A549 (cell line): ENCODE results near the gene SLC5A4. TPM values are rescaled to one million over a fixed set of nuclear protein-coding genes. Genes with fewer than 3 reads are reported as not detected.

Source experiments
- ATAC-seq, 2 experiments: fragments of 200-7000 bp in 1 of 2; fragments of >200 bp in 1 of 2; cut with Nextera tagmentation in 1 of 2; cut with Tn5 transposase in 1 of 2; 3 replicates each; pipeline versions ENCODE4 v1.8.0 to v1.9.1; 2018 to 2020; ENCODE audit warnings: mild to moderate bottlenecking in 1 of 2, moderate library complexity in 1 of 2
- CTCF ChIA-PET: fragments of 300-600 bp; sonication (Branson Sonifier 250); formaldehyde crosslinking; extraction: SDS; loops from one replicate; lab custom pipeline; 2021; ENCODE audit warnings: antibody characterized with exemption, inconsistent platforms; lab: Yijun Ruan, JAX
- POLR2A ChIA-PET: fragments of 350-600 bp; formaldehyde crosslinking; extraction: SDS; loops from one replicate; lab custom pipeline; 2021; ENCODE audit warnings: antibody characterized with exemption, inconsistent platforms; lab: Yijun Ruan, JAX
- DNase-seq, 2 experiments: peaks; one replicate each; pipeline versions ENCODE4 v3.0.0 to v3.0.0-alpha.2; 2011 to 2016; ENCODE audit warnings: low read depth in 1 of 2, low spot score in 1 of 2
- FAIRE-seq: peaks from 2 replicates; lab custom pipeline; 2011; peaks lifted over from hg19 to GRCh38; lab: Jason Lieb, UNC
- H3K27ac ChIP-seq, 2 experiments: fragments of >200 bp; sonication (Bioruptor Twin); formaldehyde crosslinking; 3 replicates each; pipeline ENCODE4 v1.5.1; 2016 to 2017
- H3K4me1 ChIP-seq: fragments of >200 bp; sonication (Bioruptor Twin); formaldehyde crosslinking; 3 replicates; pipeline ENCODE4 v1.6.1; 2016
- H3K4me2 ChIP-seq: fragments of >200 bp; sonication (Bioruptor Twin); formaldehyde crosslinking; 3 replicates; pipeline ENCODE4 v1.6.1; 2016
- H3K4me3 ChIP-seq: fragments of >200 bp; sonication (Bioruptor Twin); formaldehyde crosslinking; 3 replicates; pipeline ENCODE4 v1.5.1; 2016
- H3K9me3 ChIP-seq: fragments of >200 bp; sonication (Bioruptor Twin); formaldehyde crosslinking; 3 replicates; pipeline ENCODE4 v1.6.1; 2016
- CBX8 ChIP-seq: fragments of 200-600 bp; sonication (generic); IDR thresholded peaks from 2 replicates; pipeline ENCODE4 v1.6.1; 2016
- CTCF ChIP-seq: fragments of >200 bp; sonication (Bioruptor Twin); formaldehyde crosslinking; IDR thresholded peaks from 3 replicates; pipeline ENCODE4 v1.5.1; 2016
- E2F6 ChIP-seq: IDR thresholded peaks from 2 replicates; pipeline ENCODE4 v1.6.1; 2012; ENCODE audit warnings: low read depth, borderline replicate concordance
- EHF ChIP-seq: fragments of 250-450 bp; sonication (Bioruptor Pico); IDR thresholded peaks from 2 replicates; pipeline ENCODE4 v1.5.0; 2020; ENCODE audit warnings: mild to moderate bottlenecking
- ELK1 ChIP-seq: fragments of 150-350 bp; IDR thresholded peaks from 2 replicates; pipeline ENCODE4 v1.6.1; 2014; ENCODE audit warnings: low read depth, mild to moderate bottlenecking, low read length
- FOXS1 ChIP-seq: fragments of 250-450 bp; sonication (Bioruptor Pico); IDR thresholded peaks from 2 replicates; pipeline ENCODE4 v1.5.0; 2020; ENCODE audit warnings: mild to moderate bottlenecking, moderate library complexity
- GATA3 ChIP-seq: IDR thresholded peaks from 2 replicates; pipeline ENCODE4 v1.6.1; 2012; ENCODE audit warnings: borderline replicate concordance
- HMGXB4 ChIP-seq: fragments of 250-450 bp; sonication (Bioruptor Pico); IDR thresholded peaks from 2 replicates; pipeline ENCODE4 v1.5.0; 2021; ENCODE audit warnings: mild to moderate bottlenecking, moderate library complexity, borderline replicate concordance
- HOXA7 ChIP-seq: fragments of 250-450 bp; sonication (Bioruptor Pico); IDR thresholded peaks from 2 replicates; pipeline ENCODE4 v1.5.0; 2020; ENCODE audit warnings: mild to moderate bottlenecking, moderate library complexity
- JUNB ChIP-seq: fragments of >200 bp; sonication (Bioruptor Twin); formaldehyde crosslinking; IDR thresholded peaks from 2 replicates; pipeline ENCODE4 v1.6.1; 2016
- KDM1A ChIP-seq: fragments of 200-600 bp; sonication (generic); IDR thresholded peaks from 2 replicates; pipeline ENCODE4 v1.6.1; 2016; ENCODE audit warnings: low read depth, mild to moderate bottlenecking
- KDM5A ChIP-seq: fragments of 200-600 bp; sonication (generic); IDR thresholded peaks from 2 replicates; pipeline ENCODE4 v1.6.1; 2016; ENCODE audit warnings: antibody characterized with exemption, mild to moderate bottlenecking
- MAZ ChIP-seq: fragments of 150-350 bp; IDR thresholded peaks from 2 replicates; pipeline ENCODE4 v1.6.1; 2014; ENCODE audit warnings: antibody characterized with exemption, low read depth, low read length, borderline replicate concordance
- NFE2L2 ChIP-seq: fragments of 150-350 bp; conservative IDR thresholded peaks from 2 replicates; pipeline ENCODE4 v1.6.1; 2014; ENCODE audit warnings: low read length
- RAD21 ChIP-seq, 2 experiments: fragments of >200 bp in 1 of 2; sonication (Bioruptor Twin) in 1 of 2; formaldehyde crosslinking in 1 of 2; IDR thresholded peaks in 1 of 2; conservative IDR thresholded peaks in 1 of 2; 2 replicates in 1 of 2; 3 replicates in 1 of 2; pipeline ENCODE4 v1.6.1; 2012 to 2018; ENCODE audit warnings: inconsistent platforms in 1 of 2
- RARB ChIP-seq: fragments of 250-450 bp; sonication (Bioruptor Pico); IDR thresholded peaks from 2 replicates; pipeline ENCODE4 v1.8.0; 2021; ENCODE audit warnings: mild to moderate bottlenecking, moderate library complexity
- RCOR1 ChIP-seq: fragments of 150-350 bp; IDR thresholded peaks from 2 replicates; pipeline ENCODE4 v1.6.1; 2014; ENCODE audit warnings: antibody characterized with exemption, low read length, low read depth
- REST ChIP-seq: fragments of 200-600 bp; sonication (generic); IDR thresholded peaks from 2 replicates; pipeline ENCODE4 v1.6.1; 2016; ENCODE audit warnings: antibody characterized with exemption, mild to moderate bottlenecking, moderate library complexity
- RNF2 ChIP-seq: fragments of 200-600 bp; sonication (generic); IDR thresholded peaks from 2 replicates; pipeline ENCODE4 v1.6.1; 2016; ENCODE audit warnings: low read depth, mild to moderate bottlenecking, antibody characterized with exemption, moderate library complexity, borderline replicate concordance
- SMC3 ChIP-seq: fragments of >200 bp; sonication (Bioruptor Twin); formaldehyde crosslinking; IDR thresholded peaks from 3 replicates; pipeline ENCODE4 v1.6.1; 2018; ENCODE audit warnings: inconsistent platforms
- SREBF2 ChIP-seq: fragments of 450-650 bp; IDR thresholded peaks from 2 replicates; pipeline ENCODE4 v1.6.1; 2014; ENCODE audit warnings: mild to moderate bottlenecking, moderate library complexity
- USF2 ChIP-seq: fragments of 450-650 bp; IDR thresholded peaks from 2 replicates; pipeline ENCODE4 v1.6.1; 2014; ENCODE audit warnings: antibody characterized with exemption
- ZNF302 ChIP-seq: fragments of 250-450 bp; sonication (Bioruptor Pico); IDR thresholded peaks from 2 replicates; pipeline ENCODE4 v1.9.0; 2021; ENCODE audit warnings: inconsistent platforms, mild to moderate bottlenecking, moderate library complexity
- WGBS: methylation state at CpG from one replicate; pipeline ENCODE4 v1.1.6; 2017; ENCODE audit errors: missing lambda C conversion rate; 5-methylcytosine and 5-hydroxymethylcytosine counted together
- polyA plus RNA-seq, 4 experiments: library from polyadenylated mRNA; depleted of rRNA in 3 of 4; stranded (reverse); fragments of >200 nt; fragmentation: RNase III in 1 of 4; extraction: RNeasy Plus Mini Kit Qiagen cat#74134 plus additional on column Dnase treatment in 1 of 4; gene quantifications; 2 replicates in 3 of 4; 3 replicates in 1 of 4; pipeline ENCODE4 v1.2.3, GENCODE V29; 2011 to 2017

The SLC5A4 gene
- polyA plus RNA-seq, 2 of the 4 experiments (the other 2 are of a cell fraction): not detected

GRCh38 chr22:32222991-32223390, 32.2 kb downstream of the SLC5A4 start:
- H3K9me3 ChIP-seq: no peaks in the 10 kb centered on the region
- TF ChIP-seq FOXS1 (no peak), HMGXB4 (CRISPR knock-in tag) (no peak), HOXA7 (CRISPR knock-in tag) (no peak), RAD21 (conservative IDR thresholded peaks at IDR 0.05 in 1 of 2, IDR thresholded peaks at IDR 0.05 in 1 of 2) (no peak), E2F6 (no peak), EHF (CRISPR knock-in tag) (no peak), KDM5A (no peak), SREBF2 (no peak), USF2 (no peak), RCOR1 (no peak), MAZ (no peak), SMC3 (no peak), REST (no peak)
- WGBS: 97% methylated on average over 1 of the region's 1 CpG
- CTCF ChIA-PET: interaction anchor here (1.4 kb wide), 2 partner anchors 15 to 21 kb away, joined by 4 to 5 read pairs; no protein-coding TSS in a partner anchor
- ATAC-seq (no peak), FAIRE-seq (no peak), DNase-seq (no peak)
- no peak overlapping the region for H3K4me3 ChIP-seq
- H3K4me2 ChIP-seq: no peak overlapping the region
- POLR2A ChIA-PET: no interaction called here
- no peaks in the 10 kb centered on the region for H3K4me1 ChIP-seq
- H3K27ac ChIP-seq: no peak overlapping the region

- WGBS: 96% methylated on average over 3 of the region's 3 CpGs
These were observed 36.1 kb downstream of the SLC5A4 start for GRCh38 chr22:32219026-32219425.

More at GRCh38 chr22:32219026-32219425, 36.1 kb downstream of the SLC5A4 start:
- POLR2A ChIA-PET: no interaction called here
- H3K4me2 ChIP-seq: no peak overlapping the region
- TF ChIP-seq KDM5A (no peak), GATA3 (no peak), CTCF (no peak), RNF2 (no peak), JUNB (no peak), ZNF302 (CRISPR knock-in tag) (no peak), CBX8 (no peak), NFE2L2 (no peak), RARB (CRISPR knock-in tag) (no peak), RCOR1 (no peak), KDM1A (no peak), ELK1 (no peak)
- TF ChIP-seq, all 56 proteins: peak for 0
- CTCF ChIA-PET: no interaction called here
- H3K9me3 ChIP-seq: no peaks in the 10 kb centered on the region
- H3K4me3 ChIP-seq: no peak overlapping the region
- FAIRE-seq (no peak), DNase-seq (no peak), ATAC-seq (no peak)
- no peak overlapping the region for H3K27ac ChIP-seq
- no peaks in the 10 kb centered on the region for H3K4me1 ChIP-seq
